ENCODE measurements around the gene TBX19.
A peak's percentile ranks its signal among the peaks of the same experiment; 100 is the strongest.

The TBX19 gene

GRCh38 chr1:168280296-168280927 is at the start of gene TBX19:
Gene TBX19, plus strand, starts transcription at chr1:168280877. Its CDS starts 214 bp downstream, at chr1:168281091.
- no peak for DNase-seq (ENCODE audit: low read depth in 2 of 2)

GRCh38 chr1:168234846-168235547 is 45.7 kb upstream of the TBX19 start:
- peak in 1 of 2 experiments; percentile 14 for DNase-seq (ENCODE audit: low read depth in 2 of 2)

- no peak for DNase-seq (ENCODE audit: low read depth in 2 of 2)
Measured at GRCh38 chr1:168235548-168235885, 45.2 kb upstream of the TBX19 start.

- DNase-seq (ENCODE audit: low read depth in 2 of 2) = no peak
Measured at GRCh38 chr1:168235937-168236336, 44.7 kb upstream of the TBX19 start.

- peak in 1 of 2 experiments; percentile 26 for DNase-seq (ENCODE audit: low read depth in 2 of 2)
Measured at GRCh38 chr1:168236836-168237611, 43.7 kb upstream of the TBX19 start.

- no peak for DNase-seq (ENCODE audit: low read depth in 2 of 2)
Measured at GRCh38 chr1:168243198-168243597, 37.5 kb upstream of the TBX19 start.

- no peak for DNase-seq (ENCODE audit: low read depth in 2 of 2)
Measured at GRCh38 chr1:168243636-168244212, 37.0 kb upstream of the TBX19 start.

GRCh38 chr1:168245042-168245441 is 35.6 kb upstream of the TBX19 start:
- DNase-seq (ENCODE audit: low read depth in 2 of 2) = no peak

GRCh38 chr1:168246506-168246905 is 34.2 kb upstream of the TBX19 start:
- no peak for DNase-seq (ENCODE audit: low read depth in 2 of 2)

- DNase-seq (ENCODE audit: low read depth in 2 of 2) = no peak
Measured at GRCh38 chr1:168252204-168252733, 28.4 kb upstream of the TBX19 start.

- DNase-seq (ENCODE audit: low read depth in 2 of 2) = no peak
Measured at GRCh38 chr1:168256164-168256563, 24.5 kb upstream of the TBX19 start.

GRCh38 chr1:168257397-168257796 is 23.3 kb upstream of the TBX19 start:
- no peak for DNase-seq (ENCODE audit: low read depth in 2 of 2)

- DNase-seq (ENCODE audit: low read depth in 2 of 2) = no peak
Measured at GRCh38 chr1:168259567-168259966, 21.1 kb upstream of the TBX19 start.

- no peak for DNase-seq (ENCODE audit: low read depth in 2 of 2)
Measured at GRCh38 chr1:168260393-168260792, 20.3 kb upstream of the TBX19 start.

GRCh38 chr1:168261390-168261789 is 19.3 kb upstream of the TBX19 start:
- DNase-seq (ENCODE audit: low read depth in 2 of 2) = no peak

GRCh38 chr1:168263130-168263529 is 17.5 kb upstream of the TBX19 start:
- no peak for DNase-seq (ENCODE audit: low read depth in 2 of 2)

GRCh38 chr1:168264296-168264695 is 16.4 kb upstream of the TBX19 start:
- no peak for DNase-seq (ENCODE audit: low read depth in 2 of 2)

GRCh38 chr1:168265596-168265995 is 15.1 kb upstream of the TBX19 start:
- DNase-seq (ENCODE audit: low read depth in 2 of 2) = no peak

- no peak for DNase-seq (ENCODE audit: low read depth in 2 of 2)
Measured at GRCh38 chr1:168266644-168267186, 14.0 kb upstream of the TBX19 start.

- DNase-seq (ENCODE audit: low read depth in 2 of 2) = no peak
Measured at GRCh38 chr1:168271636-168272035, 9.0 kb upstream of the TBX19 start.

- no peak for DNase-seq (ENCODE audit: low read depth in 2 of 2)
Measured at GRCh38 chr1:168273575-168273974, 7.1 kb upstream of the TBX19 start.

GRCh38 chr1:168279253-168279652 is 1.4 kb upstream of the TBX19 start:
- no peak for DNase-seq (ENCODE audit: low read depth in 2 of 2)

All from stimulated activated CD4-positive, alpha-beta T cell treated with anti-CD3 and anti-CD28 coated beads, Interleukin-12 subunit alpha, Interleukin-12 subunit beta, amount 100 ng/mL, for 24 hours (primary cell).